IMR-90 (cell line): ENCODE measurements around the gene CPNE4. TPM values are rescaled to one million over a fixed set of nuclear protein-coding genes. Genes with fewer than 3 reads are reported as not detected.

ENCODE experiments used
- ATAC-seq: fragments of 200-7000 bp; cut with Tn5 transposase; 2 replicates; pipeline ENCODE4 v1.9.1; 2020; ENCODE audit warnings: low read depth, mild to moderate bottlenecking, moderate library complexity
- BruUV-seq: library from RNA; stranded (reverse); fragments of 400-500 nt; replicated peaks from 2 replicates; lab custom pipeline; 2021; lab: Mats Ljungman, UMichigan
- CTCF ChIA-PET: fragments of 300-600 bp; formaldehyde crosslinking; extraction: SDS; loops from one replicate; lab custom pipeline; 2021; ENCODE audit warnings: antibody characterized with exemption; lab: Yijun Ruan, JAX
- POLR2A ChIA-PET: fragments of 300-600 bp; sonication (Branson Sonifier 250); formaldehyde crosslinking; loops from one replicate; lab custom pipeline; 2022; ENCODE audit warnings: antibody characterized with exemption; ENCODE audit not compliant: unreplicated experiment; lab: Charles Lee
- DNase-seq: peaks from one replicate; pipeline ENCODE4 v3.0.0; 2013
- H2AFZ ChIP-seq: replicated peaks from 2 replicates; pipeline ENCODE3; 2013; ENCODE audit warnings: low read length, mild to moderate bottlenecking; ENCODE audit not compliant: poor library complexity
- H2AK5ac ChIP-seq: 2 replicates; pipeline ENCODE4 v1.6.1; 2013; ENCODE audit warnings: low read depth, low read length, inconsistent platforms
- H2AK9ac ChIP-seq: replicated peaks from 2 replicates; pipeline ENCODE3; 2013; ENCODE audit warnings: mild to moderate bottlenecking, low read depth, low read length, moderate library complexity; ENCODE audit not compliant: poor library complexity
- H2BK120ac ChIP-seq: 2 replicates; pipeline ENCODE4 v1.6.1; 2013; ENCODE audit warnings: low read depth, low read length, inconsistent platforms
- H2BK15ac ChIP-seq: 3 replicates; pipeline ENCODE4 v1.6.1; 2013; ENCODE audit warnings: low read depth, low read length, inconsistent platforms
- H2BK20ac ChIP-seq: 2 replicates; pipeline ENCODE4 v1.6.1; 2013; ENCODE audit warnings: low read depth, mild to moderate bottlenecking, inconsistent platforms, low read length, moderate library complexity
- H2BK5ac ChIP-seq: 2 replicates; pipeline ENCODE4 v1.6.1; 2013; ENCODE audit warnings: mild to moderate bottlenecking, low read depth, low read length, inconsistent platforms; ENCODE audit not compliant: poor library complexity, severe bottlenecking
- H3K14ac ChIP-seq: replicated peaks from 2 replicates; pipeline ENCODE4 v1.6.1; 2013; ENCODE audit warnings: low read depth, low read length, inconsistent platforms
- H3K18ac ChIP-seq: 2 replicates; pipeline ENCODE4 v1.6.1; 2013; ENCODE audit warnings: low read depth, low read length, control low read depth
- H3K23ac ChIP-seq: 2 replicates; pipeline ENCODE4 v1.6.1; 2013; ENCODE audit warnings: low read depth, low read length, inconsistent platforms
- H3K27ac ChIP-seq: 2 replicates; pipeline ENCODE4 v1.5.1; 2013; ENCODE audit warnings: mild to moderate bottlenecking, control low read depth, low read length; ENCODE audit not compliant: insufficient read depth
- H3K27me3 ChIP-seq: 2 replicates; pipeline ENCODE4 v1.6.1; 2013; ENCODE audit warnings: low read length; ENCODE audit not compliant: control insufficient read depth, insufficient read depth
- H3K36me3 ChIP-seq: 2 replicates; pipeline ENCODE4 v1.6.1; 2013; ENCODE audit warnings: low read length, mixed read lengths; ENCODE audit not compliant: control insufficient read depth, insufficient read depth
- H3K4ac ChIP-seq: 2 replicates; pipeline ENCODE4 v1.6.1; 2013; ENCODE audit warnings: low read depth, low read length, inconsistent platforms
- H3K4me1 ChIP-seq: 2 replicates; pipeline ENCODE4 v1.6.1; 2013; ENCODE audit warnings: low read length, mixed read lengths; ENCODE audit not compliant: control insufficient read depth, insufficient read depth
- H3K4me2 ChIP-seq: 2 replicates; pipeline ENCODE4 v1.6.1; 2013; ENCODE audit warnings: low read depth, mild to moderate bottlenecking, control low read depth, low read length, moderate library complexity
- H3K4me3 ChIP-seq: 2 replicates; pipeline ENCODE4 v1.5.1; 2013; ENCODE audit warnings: low read depth, mild to moderate bottlenecking, control low read depth, low read length, moderate library complexity; ENCODE audit not compliant: insufficient read depth
- H3K56ac ChIP-seq: 2 replicates; pipeline ENCODE4 v1.6.1; 2013; ENCODE audit warnings: low read length, inconsistent platforms; ENCODE audit not compliant: insufficient read depth; ENCODE audit errors: extremely low read depth
- H3K79me1 ChIP-seq, 2 experiments: 2 replicates each; pipeline ENCODE4 v1.6.1; 2013; ENCODE audit warnings: low read length in 2 of 2, inconsistent platforms in 1 of 2, low read depth in 1 of 2
- H3K9ac ChIP-seq: 2 replicates; pipeline ENCODE4 v1.6.1; 2013; ENCODE audit warnings: low read depth, low read length, control low read depth
- H3K9me1 ChIP-seq: 2 replicates; pipeline ENCODE4 v1.6.1; 2013; ENCODE audit warnings: low read length, inconsistent platforms; ENCODE audit not compliant: insufficient read depth
- H3K9me3 ChIP-seq: 2 replicates; pipeline ENCODE4 v1.6.1; 2013; ENCODE audit warnings: low read length; ENCODE audit not compliant: control insufficient read depth, insufficient read depth
- H4K20me1 ChIP-seq: 2 replicates; pipeline ENCODE4 v1.6.1; 2013; ENCODE audit warnings: low read length, inconsistent platforms; ENCODE audit not compliant: insufficient read depth
- H4K5ac ChIP-seq: 2 replicates; pipeline ENCODE4 v1.6.1; 2013; ENCODE audit warnings: mild to moderate bottlenecking, low read depth, low read length, control low read depth
- H4K8ac ChIP-seq, 2 experiments: 2 replicates each; pipeline ENCODE4 v1.6.1; 2013; ENCODE audit warnings: low read depth in 2 of 2, low read length in 2 of 2, control low read depth in 1 of 2, inconsistent platforms in 1 of 2
- H4K91ac ChIP-seq: 2 replicates; pipeline ENCODE4 v1.6.1; 2013; ENCODE audit warnings: low read depth, low read length, inconsistent platforms; ENCODE audit not compliant: insufficient read depth
- MAFK ChIP-seq: IDR thresholded peaks from 2 replicates; pipeline ENCODE4 v1.6.1; 2012; ENCODE audit warnings: low read depth, low read length, improper control_type of control experiment
- WGBS, 2 experiments: methylation state at CpG; one replicate each; pipeline versions ENCODE4 v1.1.5 to v1.1.7; 2013; ENCODE audit warnings: missing lambda C conversion rate in 2 of 2; ENCODE audit not compliant: insufficient read length in 1 of 2; ENCODE audit errors: extremely low coverage in 2 of 2; 5-methylcytosine and 5-hydroxymethylcytosine counted together
- dilution Hi-C: fragments of 300-500 bp; cut with HindIII; formaldehyde crosslinking; loops from one replicate; pipeline ENCODE4 v1.14.3; 2018; ENCODE audit warnings: low sequenced_read_pairs; ENCODE audit not compliant: unreplicated experiment
- in situ Hi-C: fragments of 300-500 bp; cut with MboI; formaldehyde crosslinking; loops from 3 replicates; pipeline ENCODE4 v1.14.3; 2019; ENCODE audit warnings: low sequenced_read_pairs, inconsistent platforms, mixed read lengths
- intact Hi-C: fragments of 100-400 bp; cut with micrococcal nuclease; formaldehyde crosslinking; loops from 2 replicates; pipeline ENCODE4 v1.10.0; 2022
- polyA plus RNA-seq, 3 experiments: library from polyadenylated mRNA; depleted of rRNA; stranded (reverse); fragments of >200 nt; gene quantifications; 2 replicates each; pipeline ENCODE4 v1.2.3, GENCODE V29; 2012; ENCODE audit warnings: low replicate concordance in 1 of 3
- total RNA-seq: library from RNA; depleted of rRNA; stranded (reverse); fragments of >200 nt; gene quantifications from 2 replicates; pipeline ENCODE4 v1.2.3, GENCODE V29; 2012
- TF ChIP-seq, protein P1 (sequence below): fragments of 150-350 bp; IDR thresholded peaks from 2 replicates; pipeline ENCODE4 v1.6.1; 2017; ENCODE audit warnings: mild to moderate bottlenecking, antibody characterized with exemption, low read length, low read depth

Gene CPNE4
- total and polyA plus RNA-seq, 2 of the 4 experiments (the other 2 are of a cell fraction) = not detected

DNA sequence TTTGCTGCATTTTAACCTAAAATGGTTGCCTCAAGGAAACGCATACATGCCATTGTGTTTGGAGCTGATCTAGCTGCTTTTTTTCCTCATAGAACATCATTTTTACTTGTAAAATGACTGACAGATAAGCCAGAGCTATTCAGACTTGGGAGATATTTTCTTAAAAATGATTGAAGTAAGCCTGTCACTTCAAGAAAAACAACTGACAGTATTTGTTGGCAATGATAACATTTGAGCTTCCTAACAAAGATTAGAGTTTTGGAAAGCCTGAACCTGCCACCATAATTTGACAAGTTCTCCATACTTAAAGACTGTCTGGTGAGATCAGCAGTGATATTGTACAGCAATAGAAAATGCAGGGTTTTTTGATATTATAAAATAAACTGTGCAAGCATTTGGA lies 504.4 kb downstream of the CPNE4 start:
- Histone ChIP-seq H3K79me1 (no peaks in the 10 kb centered on the region), H3K4me2 (no peak overlapping the region), H2AFZ (no peak overlapping the region), H2BK15ac (no peak overlapping the region), H3K23ac (no peak overlapping the region), H2AK9ac (no peak overlapping the region), H4K20me1 (no peaks in the 10 kb centered on the region), H3K4me3 (no peak overlapping the region), H3K9ac (no peak overlapping the region), H3K27me3 (no peaks in the 10 kb centered on the region; the same call in 1 of the 2 replicates), H3K27ac (no peak overlapping the region), H2BK5ac (no peak overlapping the region), H2BK20ac (no peak overlapping the region), H4K91ac (no peak overlapping the region), H3K4me1 (no peaks in the 10 kb centered on the region), H4K8ac (no peak overlapping the region), H3K9me1 (no peaks in the 10 kb centered on the region), H4K5ac (no peak overlapping the region), H3K18ac (no peak overlapping the region), H2BK120ac (no peak overlapping the region), H3K9me3 (no peaks in the 10 kb centered on the region), H3K36me3 (no peaks in the 10 kb centered on the region), H3K56ac (no peak overlapping the region), H2AK5ac (no peak overlapping the region), H3K4ac (no peak overlapping the region), H3K14ac (no peak overlapping the region)
- no CpG with 5 or more reads among the region's 1 CpG for WGBS, 2 experiments
- DNase-seq = no peak
- intact Hi-C loops = no loop called here
- CTCF ChIA-PET = interaction anchor here (0.7 kb wide), 1 partner anchor 171 kb away, joined by 3 read pairs; no protein-coding TSS in a partner anchor
- in situ Hi-C loops = no loop called here
- no TSS peak for BruUV-seq
- dilution Hi-C loops = no loop called here
- TF ChIP-seq, protein P1, sequence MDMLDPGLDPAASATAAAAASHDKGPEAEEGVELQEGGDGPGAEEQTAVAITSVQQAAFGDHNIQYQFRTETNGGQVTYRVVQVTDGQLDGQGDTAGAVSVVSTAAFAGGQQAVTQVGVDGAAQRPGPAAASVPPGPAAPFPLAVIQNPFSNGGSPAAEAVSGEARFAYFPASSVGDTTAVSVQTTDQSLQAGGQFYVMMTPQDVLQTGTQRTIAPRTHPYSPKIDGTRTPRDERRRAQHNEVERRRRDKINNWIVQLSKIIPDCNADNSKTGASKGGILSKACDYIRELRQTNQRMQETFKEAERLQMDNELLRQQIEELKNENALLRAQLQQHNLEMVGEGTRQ = no peak
- no peak for TF ChIP-seq MAFK
- POLR2A ChIA-PET = no interaction called here
- ATAC-seq = no peak
